Psoas muscle (tissue), 8 donors: Measurements from ENCODE around the gene PRL. TPM values are rescaled to one million over a fixed set of nuclear protein-coding genes. Genes with fewer than 3 reads are reported as not detected.

Experiments
- ATAC-seq, 4 donors: fragments of 200-7000 bp; cut with Tn5 transposase; one replicate each; pipeline ENCODE4 v1.9.1; 2020; ENCODE audit warnings: moderate library complexity in 3 of 4, mild to moderate bottlenecking in 2 of 4
- DNase-seq, 2 donors: peaks; one replicate each; pipeline ENCODE4 v3.0.0-alpha.2; 2020
- H3K27ac ChIP-seq: fragments of 200-600 bp; one replicate; pipeline ENCODE4 v1.8.0; 2022
- H3K27me3 ChIP-seq, 3 donors: fragments of 200-600 bp in 1 of 3; one replicate each; pipeline versions ENCODE4 v1.6.1 to v1.8.0; 2013 to 2022; ENCODE audit warnings: low read length in 2 of 3, mild to moderate bottlenecking in 2 of 3, moderate library complexity in 1 of 3; ENCODE audit not compliant: insufficient read depth in 3 of 3
- H3K36me3 ChIP-seq, 2 donors: fragments of 200-600 bp in 1 of 2; one replicate each; pipeline versions ENCODE4 v1.6.1 to v1.8.0; 2013 to 2022; ENCODE audit warnings: low read depth in 1 of 2, mild to moderate bottlenecking in 1 of 2, moderate library complexity in 1 of 2; ENCODE audit not compliant: insufficient read depth in 1 of 2
- H3K4me1 ChIP-seq: fragments of 200-600 bp; one replicate; pipeline ENCODE4 v1.8.0; 2022
- H3K4me3 ChIP-seq: fragments of 200-600 bp; one replicate; pipeline ENCODE4 v1.8.0; 2022; ENCODE audit warnings: mild to moderate bottlenecking
- H3K9me3 ChIP-seq: fragments of 200-600 bp; one replicate; pipeline ENCODE4 v1.8.0; 2022
- WGBS, 3 donors: extraction: QIAGEN DNeasy Blood & Tissue Kit; methylation state at CpG; one replicate each; pipeline versions ENCODE4 v1.1.6 to v1.1.7; 2013; 5-methylcytosine and 5-hydroxymethylcytosine counted together
- intact Hi-C, 2 donors: fragments of 100-400 bp; cut with DNase I; formaldehyde crosslinking; loops; one replicate each; pipeline versions ENCODE4 v1.11.0 to v1.14.2; 2022
- polyA plus RNA-seq, 3 donors: library from polyadenylated mRNA; stranded (reverse); fragments of 200-250 nt; gene quantifications; one replicate each; pipeline ENCODE4 v1.2.3, GENCODE V29; 2013
- total RNA-seq, 4 donors: library from RNA; stranded (reverse); fragmentation: NEBNext Ultra II Directional in 2 of 4; extraction: Animal tissue kit (Norgen Biotek cat#: 25700) in 2 of 4; gene quantifications; one replicate each; pipeline versions ENCODE4 v1.2.1 to v1.2.4, GENCODE V29; 2021 to 2023
- TF ChIP-seq, protein P1 (sequence below): fragments of 200-600 bp; IDR thresholded peaks from one replicate; pipeline ENCODE4 v1.8.0; 2022; ENCODE audit warnings: antibody characterized with exemption
- donor health status: healthy with polysubstance abuse.
- donor health status: DM: no; HTN: no; CAD: no; lungs with moderate emphysema.
- donor health status: Bipolar disorder and iron deficiency.
- donor health status: healthy.
- donor health status: DM: yes; HTN: yes; CAD: no.
- donor health status: DM: no; HTN: no; CAD: no.
- donor health status: DM: no; HTN: no; CAD: no.
- donor health status: DM: yes; HTN: yes; CAD: no.

PRL gene
- total and polyA plus RNA-seq, 7 donors: 0.05 TPM; not detected in 6

DNA sequence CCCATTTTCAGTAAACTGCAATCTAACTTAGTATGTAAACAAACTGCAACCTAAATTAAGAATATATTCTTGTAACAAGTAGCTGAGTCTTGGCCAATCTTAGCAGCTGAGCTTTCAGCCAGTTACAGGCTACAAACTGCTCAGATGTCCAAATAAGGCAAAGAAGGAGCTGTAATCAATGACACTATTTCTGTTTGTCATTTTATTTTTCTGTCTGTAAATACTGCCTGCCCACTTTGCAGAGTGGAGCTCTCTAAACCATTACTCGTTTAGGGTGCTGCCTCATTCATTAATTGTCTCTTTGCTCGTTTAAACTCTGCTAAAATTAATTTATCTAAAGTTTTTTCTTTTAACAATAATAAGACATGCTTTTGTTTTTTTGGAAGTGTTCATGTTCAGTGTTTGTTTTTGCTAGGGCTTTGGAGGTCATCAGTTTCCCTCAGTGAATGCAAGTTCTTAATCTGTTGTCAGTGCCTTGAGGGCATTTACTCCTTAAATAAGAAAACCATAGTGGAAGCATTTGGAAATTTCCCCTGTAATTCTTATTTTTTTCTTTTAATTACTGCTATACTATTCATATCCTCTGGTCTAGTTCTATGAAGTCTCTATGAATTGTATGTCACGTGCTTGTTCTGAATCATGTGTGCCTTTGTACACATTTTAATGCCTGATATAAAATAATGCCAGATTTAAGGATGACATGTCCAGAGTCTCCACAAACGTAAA lies 3.6 kb upstream of the PRL start:
- Histone ChIP-seq H3K36me3 (no peaks in the 10 kb centered on the region), H3K4me1 (no peaks in the 10 kb centered on the region), H3K9me3 (no peaks in the 10 kb centered on the region), H3K27ac (no peak overlapping the region), H3K4me3 (no peak overlapping the region), H3K27me3 (no peaks in the 10 kb centered on the region)
- intact Hi-C loops: no loop called here
- 85 to 89% (median 88%) methylated on average over 4 of the region's 4 CpGs for WGBS, 3 donors
- DNase-seq (no peak), ATAC-seq (no peak)
- TF ChIP-seq, protein P1, sequence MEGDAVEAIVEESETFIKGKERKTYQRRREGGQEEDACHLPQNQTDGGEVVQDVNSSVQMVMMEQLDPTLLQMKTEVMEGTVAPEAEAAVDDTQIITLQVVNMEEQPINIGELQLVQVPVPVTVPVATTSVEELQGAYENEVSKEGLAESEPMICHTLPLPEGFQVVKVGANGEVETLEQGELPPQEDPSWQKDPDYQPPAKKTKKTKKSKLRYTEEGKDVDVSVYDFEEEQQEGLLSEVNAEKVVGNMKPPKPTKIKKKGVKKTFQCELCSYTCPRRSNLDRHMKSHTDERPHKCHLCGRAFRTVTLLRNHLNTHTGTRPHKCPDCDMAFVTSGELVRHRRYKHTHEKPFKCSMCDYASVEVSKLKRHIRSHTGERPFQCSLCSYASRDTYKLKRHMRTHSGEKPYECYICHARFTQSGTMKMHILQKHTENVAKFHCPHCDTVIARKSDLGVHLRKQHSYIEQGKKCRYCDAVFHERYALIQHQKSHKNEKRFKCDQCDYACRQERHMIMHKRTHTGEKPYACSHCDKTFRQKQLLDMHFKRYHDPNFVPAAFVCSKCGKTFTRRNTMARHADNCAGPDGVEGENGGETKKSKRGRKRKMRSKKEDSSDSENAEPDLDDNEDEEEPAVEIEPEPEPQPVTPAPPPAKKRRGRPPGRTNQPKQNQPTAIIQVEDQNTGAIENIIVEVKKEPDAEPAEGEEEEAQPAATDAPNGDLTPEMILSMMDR: no peak

DNA sequence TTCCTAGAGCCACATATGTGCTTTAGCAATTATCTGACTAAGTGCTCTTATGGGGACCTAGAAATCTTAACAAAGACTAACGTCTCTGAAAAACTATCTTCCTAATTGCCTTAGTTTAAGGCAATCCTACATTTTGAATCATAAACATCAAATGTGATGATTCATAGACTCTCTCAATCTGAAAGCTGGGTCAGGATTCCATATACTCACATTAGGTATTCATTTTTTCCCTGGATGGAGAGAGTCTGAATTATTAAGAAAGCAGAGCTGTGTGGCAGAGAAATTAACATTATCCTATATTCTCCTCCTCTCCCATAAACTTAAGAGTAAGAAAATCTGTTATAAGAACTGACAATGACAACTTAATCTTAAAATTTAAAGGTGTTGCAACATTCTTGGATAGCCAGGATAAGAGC lies 1.6 kb upstream of the PRL start:
- Histone ChIP-seq H3K4me3 (no peak overlapping the region), H3K9me3 (no peaks in the 10 kb centered on the region), H3K36me3 (no peaks in the 10 kb centered on the region), H3K27me3 (no peaks in the 10 kb centered on the region), H3K4me1 (no peaks in the 10 kb centered on the region), H3K27ac (no peak overlapping the region)
- no peak for ATAC-seq
- 87 to 100% (median 89%) methylated on average over 1 of the region's 1 CpG for WGBS, 3 donors
- intact Hi-C loops: no loop called here
- TF ChIP-seq, protein P1: no peak
- no peak for DNase-seq

DNA sequence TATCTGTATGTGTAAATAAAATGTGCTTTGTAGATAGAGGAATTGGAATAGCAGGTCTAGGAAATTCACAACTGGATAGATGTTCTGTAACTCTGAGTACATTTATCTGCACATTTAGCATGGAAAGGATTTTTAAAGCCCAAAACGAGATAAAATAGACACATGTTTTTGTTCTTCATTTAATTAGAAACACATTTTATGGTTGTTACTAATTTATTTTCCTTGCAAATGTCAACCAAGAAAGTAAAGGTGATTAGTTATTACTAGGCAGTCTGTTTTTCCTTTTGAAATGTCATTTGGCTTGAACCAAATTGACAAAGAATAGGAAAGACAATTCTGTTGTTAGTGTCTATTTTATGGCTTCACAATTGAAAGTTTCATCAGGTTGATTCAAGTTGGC lies 769 bp downstream of the PRL start:
- H3K36me3 ChIP-seq: no peaks in the 10 kb centered on the region
- no peak for DNase-seq
- TF ChIP-seq, protein P1: no peak
- H3K27ac ChIP-seq: no peak overlapping the region
- WGBS, 3 donors: 35 to 69% (median 49%) methylated on average over 1 of the region's 1 CpG
- no peak for ATAC-seq
- H3K27me3 ChIP-seq: no peaks in the 10 kb centered on the region
- no peaks in the 10 kb centered on the region for H3K9me3 ChIP-seq
- H3K4me3 ChIP-seq: no peak overlapping the region
- no peaks in the 10 kb centered on the region for H3K4me1 ChIP-seq
- intact Hi-C loops: no loop called here

DNA sequence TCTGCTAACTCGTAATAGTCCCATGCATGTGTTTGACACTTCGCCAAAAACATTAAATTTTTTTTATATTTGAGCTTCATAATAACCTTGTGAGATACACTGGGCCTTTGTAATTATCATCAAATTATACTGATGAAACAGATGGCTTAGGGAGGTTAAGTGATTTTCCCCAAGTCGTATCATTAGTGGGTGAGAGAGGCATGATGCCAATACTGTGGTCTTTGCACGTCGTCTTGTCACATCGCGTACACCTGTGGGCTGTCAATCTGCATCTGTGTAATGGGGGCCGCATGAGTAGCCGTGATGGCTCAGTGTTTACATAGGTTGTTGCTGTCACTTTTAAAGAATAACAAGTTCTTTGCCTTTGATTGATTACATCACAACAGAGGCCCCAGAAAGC lies 1.7 kb downstream of the PRL start:
- no peak overlapping the region for H3K4me3 ChIP-seq
- TF ChIP-seq, protein P1: no peak
- H3K27ac ChIP-seq: no peak overlapping the region
- no peaks in the 10 kb centered on the region for H3K4me1 ChIP-seq
- H3K27me3 ChIP-seq: no peaks in the 10 kb centered on the region
- intact Hi-C loops: no loop called here
- WGBS, 3 donors: 59 to 78% (median 59%) methylated on average over 9 of the region's 9 CpGs
- ATAC-seq (no peak), DNase-seq (no peak)
- no peaks in the 10 kb centered on the region for H3K36me3 ChIP-seq
- H3K9me3 ChIP-seq: no peaks in the 10 kb centered on the region

DNA sequence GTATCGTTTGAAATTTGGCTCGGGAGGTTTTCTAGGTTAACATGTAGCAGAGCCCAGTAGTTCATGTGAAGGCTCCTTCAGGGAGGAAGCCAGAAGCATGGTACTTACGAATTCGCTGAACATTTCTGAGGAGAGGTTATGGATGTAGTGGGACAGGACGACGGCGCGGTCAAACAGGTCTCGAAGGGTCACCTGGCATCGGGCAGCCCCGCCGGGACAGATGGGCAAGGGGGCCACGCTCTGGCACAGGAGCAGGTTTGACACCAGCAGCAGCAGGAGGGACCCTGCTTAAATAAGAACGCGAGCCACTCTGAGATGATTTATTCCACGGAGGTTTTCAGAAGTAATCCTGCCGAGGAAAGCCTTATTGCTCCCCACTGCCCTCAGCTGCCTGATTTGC lies 2.5 kb downstream of the PRL start:
- Histone ChIP-seq H3K27me3 (no peaks in the 10 kb centered on the region), H3K4me3 (no peak overlapping the region), H3K36me3 (no peaks in the 10 kb centered on the region), H3K9me3 (no peaks in the 10 kb centered on the region), H3K4me1 (no peaks in the 10 kb centered on the region), H3K27ac (no peak overlapping the region)
- DNase-seq (no peak), ATAC-seq (no peak)
- TF ChIP-seq, protein P1: no peak
- intact Hi-C loops: no loop called here
- 63 to 67% (median 66%) methylated on average over 17 of the region's 17 CpGs for WGBS, 3 donors
